HG02870 (cell line): ENCODE measurements around the gene CCDC85A.

Source experiments
- ATAC-seq: cut with Tn5 transposase; IDR thresholded peaks from one replicate; pipeline ENCODE4 v1.9.1; 2021; ENCODE audit warnings: mild to moderate bottlenecking, moderate library complexity; ENCODE audit not compliant: unreplicated experiment

Gene CCDC85A

GRCh38 chr2:56234241-56234640 is 50.5 kb downstream of the CCDC85A start:
- no peak for ATAC-seq

GRCh38 chr2:56239030-56239429 is 55.2 kb downstream of the CCDC85A start:
- ATAC-seq = no peak

- ATAC-seq = no peak
Observed at GRCh38 chr2:56239437-56239836, 55.6 kb downstream of the CCDC85A start.

- ATAC-seq = no peak
Observed at GRCh38 chr2:56240210-56240609, 56.4 kb downstream of the CCDC85A start.

GRCh38 chr2:56244506-56244905 is 60.7 kb downstream of the CCDC85A start:
- no peak for ATAC-seq

GRCh38 chr2:56244911-56245530 is 61.2 kb downstream of the CCDC85A start:
- no peak for ATAC-seq

GRCh38 chr2:56248965-56249742 is 65.4 kb downstream of the CCDC85A start:
- no peak for ATAC-seq

GRCh38 chr2:56250153-56250729 is 66.5 kb downstream of the CCDC85A start:
- ATAC-seq = no peak

GRCh38 chr2:56260415-56260814 is 76.6 kb downstream of the CCDC85A start:
- no peak for ATAC-seq

GRCh38 chr2:56262241-56262640 is 78.5 kb downstream of the CCDC85A start:
- no peak for ATAC-seq

GRCh38 chr2:56263876-56264275 is 80.1 kb downstream of the CCDC85A start:
- ATAC-seq = no peak

GRCh38 chr2:56266761-56267414 is 83.1 kb downstream of the CCDC85A start:
- no peak for ATAC-seq

- ATAC-seq = no peak
Observed at GRCh38 chr2:56267415-56267788, 83.6 kb downstream of the CCDC85A start.

GRCh38 chr2:56268856-56269255 is 85.1 kb downstream of the CCDC85A start:
- ATAC-seq = no peak

GRCh38 chr2:56271275-56271674 is 87.5 kb downstream of the CCDC85A start:
- no peak for ATAC-seq

- no peak for ATAC-seq
Observed at GRCh38 chr2:56285224-56285623, 101.4 kb downstream of the CCDC85A start.

GRCh38 chr2:56286936-56287335 is 103.1 kb downstream of the CCDC85A start:
- no peak for ATAC-seq

- ATAC-seq = no peak
Observed at GRCh38 chr2:56287508-56287907, 103.7 kb downstream of the CCDC85A start.

GRCh38 chr2:56287974-56288373 is 104.2 kb downstream of the CCDC85A start:
- ATAC-seq = no peak

GRCh38 chr2:56288838-56289580 is 105.2 kb downstream of the CCDC85A start:
- no peak for ATAC-seq

- ATAC-seq = no peak
Observed at GRCh38 chr2:56291711-56292110, 107.9 kb downstream of the CCDC85A start.
